ENCODE results near the gene SEC23B. TPM values are rescaled to one million over a fixed set of nuclear protein-coding genes. Genes with fewer than 3 reads are reported as not detected.

Gene SEC23B
- total RNA-seq, 1 donor from 2014 or later = 56.6 TPM

DNA sequence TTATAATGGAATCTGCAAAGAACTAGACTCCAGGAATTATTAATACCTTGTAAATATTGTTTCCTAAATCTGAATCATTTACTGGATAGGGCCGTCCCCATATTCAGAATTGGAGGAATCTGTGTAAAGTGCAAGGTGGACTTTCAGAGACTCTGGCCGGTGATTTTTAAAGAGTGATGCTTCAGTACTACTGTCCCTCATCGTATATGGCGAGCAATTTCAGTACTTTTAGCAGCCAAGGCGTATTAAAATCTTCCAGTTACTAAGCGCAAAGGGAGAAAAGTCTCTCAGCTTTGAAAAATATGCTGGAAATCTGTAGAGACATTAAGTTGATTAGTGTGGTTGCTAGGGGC lies 60.0 kb downstream of the SEC23B start:
- ChIA-PET POLR2A (interaction anchor here (1.4 to 2.5 kb wide), 2 partner anchors 21 to 60 kb away, joined by 9 to 30 read pairs; partner anchors contain the start of genes DTD1 and SEC23B), CTCF (no interaction called here)
- Mint-ChIP-seq H3K4me3 (peak overlapping the region; percentile 94), H3K4me1 (peaks cover 23% of the 10 kb centered on the region), H3K27ac (peak overlapping the region; percentile 94), H3K27me3 (no peaks in the 10 kb centered on the region), H3K9me3 (peaks cover 2% of the 10 kb centered on the region), H3K36me3 (ENCODE audit: low read depth) (peaks cover 44% of the 10 kb centered on the region)
- ATAC-seq (ENCODE audit: low read depth) (peak; percentile 6), DNase-seq (no peak)
- intact Hi-C loops (cut with micrococcal nuclease) = loop anchor here (1.0 to 5.0 kb wide), 11 partner anchors 20 to 1485 kb away; partner anchors contain the start of genes CFAP61, CRNKL1, DZANK1 and MGME1
- no peak for TF ChIP-seq CTCF (IDR thresholded peaks at IDR 0.05)

- no peak overlapping the region for H3K4me3 Mint-ChIP-seq
- no peak for ATAC-seq (ENCODE audit: low read depth)
These were observed 63.3 kb downstream of the SEC23B start for GRCh38 chr20:18571009-18571408.

GRCh38 chr20:18571578-18571977 lies 63.8 kb downstream of the SEC23B start:
- ATAC-seq (ENCODE audit: low read depth) (no peak), DNase-seq (no peak)
- H3K27ac Mint-ChIP-seq = peak overlapping the region; percentile 3
- intact Hi-C loops (cut with micrococcal nuclease) = no loop called here
- ChIA-PET CTCF (interaction anchor here (0.5 kb wide), 1 partner anchor 158 kb away, joined by 4 read pairs; no protein-coding TSS in a partner anchor), POLR2A (interaction anchor here (1.2 kb wide), 1 partner anchor 64 kb away, joined by 4 read pairs; the partner anchor contains the start of gene SEC23B)
- no peaks in the 10 kb centered on the region for H3K27me3 Mint-ChIP-seq
- H3K4me3 Mint-ChIP-seq = no peak overlapping the region
- no peak for TF ChIP-seq CTCF (IDR thresholded peaks at IDR 0.05)
- H3K4me1 Mint-ChIP-seq = peaks cover 20% of the 10 kb centered on the region
- H3K9me3 Mint-ChIP-seq = peaks cover 2% of the 10 kb centered on the region
- peaks cover 40% of the 10 kb centered on the region for H3K36me3 Mint-ChIP-seq (ENCODE audit: low read depth)

More at GRCh38 chr20:18571009-18571408, 63.3 kb downstream of the SEC23B start:
- peaks cover 2% of the 10 kb centered on the region for H3K9me3 Mint-ChIP-seq
- TF ChIP-seq CTCF (IDR thresholded peaks at IDR 0.05) = no peak
- H3K27me3 Mint-ChIP-seq = no peaks in the 10 kb centered on the region
- intact Hi-C loops (cut with micrococcal nuclease) = no loop called here
- peaks cover 40% of the 10 kb centered on the region for H3K36me3 Mint-ChIP-seq (ENCODE audit: low read depth)
- ChIA-PET CTCF (no interaction called here), POLR2A (interaction anchor here (1.2 kb wide), 1 partner anchor 64 kb away, joined by 4 read pairs; the partner anchor contains the start of gene SEC23B)
- no peak for DNase-seq
- peaks cover 23% of the 10 kb centered on the region for H3K4me1 Mint-ChIP-seq
- no peak overlapping the region for H3K27ac Mint-ChIP-seq

GRCh38 chr20:18577942-18578341 lies 70.2 kb downstream of the SEC23B start:
- ChIA-PET CTCF (no interaction called here), POLR2A (no interaction called here)
- Mint-ChIP-seq H3K9me3 (no peaks in the 10 kb centered on the region), H3K27me3 (no peaks in the 10 kb centered on the region), H3K27ac (no peak overlapping the region), H3K4me3 (no peak overlapping the region), H3K36me3 (ENCODE audit: low read depth) (no peaks in the 10 kb centered on the region), H3K4me1 (no peaks in the 10 kb centered on the region)
- intact Hi-C loops (cut with micrococcal nuclease) = no loop called here
- DNase-seq (no peak), ATAC-seq (ENCODE audit: low read depth) (no peak)
- no peak for TF ChIP-seq CTCF (IDR thresholded peaks at IDR 0.05)

DNA sequence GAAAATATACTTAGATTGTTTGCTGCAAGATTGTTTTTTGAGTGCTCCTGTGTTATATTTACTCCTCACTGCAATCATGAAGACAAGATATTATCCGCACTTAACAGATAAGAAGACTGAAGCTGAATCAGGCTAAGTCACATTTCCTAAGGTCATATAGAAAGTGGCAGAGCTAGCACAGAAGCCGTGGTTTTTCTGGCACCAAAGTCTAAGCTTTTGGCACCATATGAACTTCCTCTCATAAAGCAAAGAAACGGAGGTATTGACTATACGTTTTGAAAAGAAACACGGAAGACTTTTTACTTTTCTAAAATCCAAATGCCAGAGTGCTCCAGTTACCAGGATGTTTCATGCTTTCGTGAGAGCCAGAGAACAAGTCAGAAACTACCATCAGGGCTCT lies 70.8 kb downstream of the SEC23B start:
- Mint-ChIP-seq H3K4me3 (no peak overlapping the region), H3K27me3 (peaks cover 2% of the 10 kb centered on the region), H3K9me3 (no peaks in the 10 kb centered on the region), H3K4me1 (no peaks in the 10 kb centered on the region), H3K27ac (no peak overlapping the region), H3K36me3 (ENCODE audit: low read depth) (no peaks in the 10 kb centered on the region)
- ChIA-PET POLR2A (interaction anchor here (0.6 kb wide), 1 partner anchor 1449 kb away, joined by 3 read pairs; no protein-coding TSS in a partner anchor), CTCF (no interaction called here)
- no peak for DNase-seq
- no peak for TF ChIP-seq CTCF (IDR thresholded peaks at IDR 0.05)
- intact Hi-C loops (cut with micrococcal nuclease) = no loop called here
- ATAC-seq (ENCODE audit: low read depth) = no peak

All from activated B cell treated with CpG ODN at 0.5 μM for 24 hours (primary cell).